Neural progenitor cell (in vitro differentiated cells): ENCODE data around the gene C1orf226.

Experiments used
- EZH2 ChIP-seq: fragments of 200-600 bp; sonication (generic); IDR thresholded peaks from 2 replicates; pipeline ENCODE4 v1.6.1; 2017; ENCODE audit warnings: antibody characterized with exemption, mild to moderate bottlenecking, moderate library complexity
- TF ChIP-seq, protein P1 (sequence below): fragments of 200-600 bp; sonication (generic); IDR thresholded peaks from 2 replicates; pipeline ENCODE4 v1.5.1; 2017; ENCODE audit warnings: antibody characterized with exemption, mild to moderate bottlenecking

DNA sequence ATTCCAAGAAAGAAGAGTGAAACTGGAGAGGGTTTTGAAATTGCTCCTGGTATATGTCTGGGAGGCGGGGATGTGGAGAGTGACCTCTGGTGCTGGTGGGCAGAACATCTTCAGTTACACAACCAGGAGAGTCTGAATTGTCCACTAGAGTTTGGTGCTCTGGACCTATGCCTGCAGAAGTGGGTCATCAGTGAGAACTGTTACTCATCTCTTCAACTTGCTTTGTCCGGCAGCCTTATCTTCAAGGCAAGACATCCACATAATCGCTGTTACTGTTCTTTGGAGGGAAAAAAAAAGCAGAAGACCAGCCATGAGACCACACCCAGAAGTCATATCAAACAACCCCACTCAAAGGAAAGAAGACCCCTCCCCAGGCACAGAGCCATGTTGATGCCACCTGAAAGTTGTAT is 15.5 kb downstream of the C1orf226 start:
- TF ChIP-seq, protein P1, sequence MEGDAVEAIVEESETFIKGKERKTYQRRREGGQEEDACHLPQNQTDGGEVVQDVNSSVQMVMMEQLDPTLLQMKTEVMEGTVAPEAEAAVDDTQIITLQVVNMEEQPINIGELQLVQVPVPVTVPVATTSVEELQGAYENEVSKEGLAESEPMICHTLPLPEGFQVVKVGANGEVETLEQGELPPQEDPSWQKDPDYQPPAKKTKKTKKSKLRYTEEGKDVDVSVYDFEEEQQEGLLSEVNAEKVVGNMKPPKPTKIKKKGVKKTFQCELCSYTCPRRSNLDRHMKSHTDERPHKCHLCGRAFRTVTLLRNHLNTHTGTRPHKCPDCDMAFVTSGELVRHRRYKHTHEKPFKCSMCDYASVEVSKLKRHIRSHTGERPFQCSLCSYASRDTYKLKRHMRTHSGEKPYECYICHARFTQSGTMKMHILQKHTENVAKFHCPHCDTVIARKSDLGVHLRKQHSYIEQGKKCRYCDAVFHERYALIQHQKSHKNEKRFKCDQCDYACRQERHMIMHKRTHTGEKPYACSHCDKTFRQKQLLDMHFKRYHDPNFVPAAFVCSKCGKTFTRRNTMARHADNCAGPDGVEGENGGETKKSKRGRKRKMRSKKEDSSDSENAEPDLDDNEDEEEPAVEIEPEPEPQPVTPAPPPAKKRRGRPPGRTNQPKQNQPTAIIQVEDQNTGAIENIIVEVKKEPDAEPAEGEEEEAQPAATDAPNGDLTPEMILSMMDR, result no peak
- TF ChIP-seq EZH2, result no peak
